Mucosa of descending colon (tissue), 3 donors: ENCODE measurements around the gene JAZF1. TPM values are rescaled to one million over a fixed set of nuclear protein-coding genes. Genes with fewer than 3 reads are reported as not detected.

Source experiments
- ATAC-seq: fragments of 200-7000 bp; cut with Tn5 transposase; one replicate; pipeline ENCODE4 v1.9.1; 2020; ENCODE audit warnings: mild to moderate bottlenecking, moderate library complexity
- DNase-seq, 3 donors: peaks; one replicate each; pipeline ENCODE4 v3.0.0-alpha.2; 2020
- H3K36me3 ChIP-seq: fragments of 200-600 bp; one replicate; pipeline ENCODE4 v1.8.0; 2021; ENCODE audit warnings: low read depth, mild to moderate bottlenecking
- H3K4me1 ChIP-seq: fragments of 200-600 bp; one replicate; pipeline ENCODE4 v1.8.0; 2021; ENCODE audit warnings: low read depth, mild to moderate bottlenecking
- H3K4me3 ChIP-seq: fragments of 200-600 bp; one replicate; pipeline ENCODE4 v1.8.0; 2021; ENCODE audit warnings: mild to moderate bottlenecking
- H3K9me3 ChIP-seq: fragments of 200-600 bp; one replicate; pipeline ENCODE4 v1.8.0; 2021; ENCODE audit warnings: mild to moderate bottlenecking
- CTCF ChIP-seq: fragments of 200-600 bp; IDR thresholded peaks from one replicate; pipeline ENCODE4 v1.8.0; 2022; ENCODE audit warnings: antibody characterized with exemption, mild to moderate bottlenecking
- intact Hi-C, 2 donors: fragments of 100-400 bp; cut with DNase I in 1 of 2; cut with micrococcal nuclease in 1 of 2; formaldehyde crosslinking; loops; one replicate each; pipeline versions ENCODE4 v1.11.0 to v1.11.1; 2022; cut with DNase I, micrococcal nuclease
- total RNA-seq, 3 donors: library from RNA; stranded (reverse); fragmentation: NEBNext Ultra II Directional in 2 of 3; extraction: Animal tissue kit (Norgen Biotek cat#: 25700) in 2 of 3; gene quantifications; one replicate each; pipeline versions ENCODE4 v1.2.1 to v1.2.4, GENCODE V29; 2021 to 2023
- donor health status: DM: no; HTN: no; CAD: no; lungs with moderate emphysema.
- donor health status: DM: no; HTN: no; CAD: no.
- donor health status: DM: no; HTN: yes; CAD: no.

JAZF1 gene
- total RNA-seq, 3 donors from 2014 or later = 4.9 to 68.4 (median 6.4) TPM

GRCh38 chr7:28083998-28084985, 96.3 kb downstream of the JAZF1 start:
- H3K36me3 ChIP-seq = no peaks in the 10 kb centered on the region
- intact Hi-C loops = no loop called here
- H3K9me3 ChIP-seq = no peaks in the 10 kb centered on the region
- no peak overlapping the region for H3K4me3 ChIP-seq
- no peaks in the 10 kb centered on the region for H3K4me1 ChIP-seq
- TF ChIP-seq CTCF = no peak
- DNase-seq (no peak), ATAC-seq (no peak)

GRCh38 chr7:28083164-28083997, 97.2 kb downstream of the JAZF1 start:
- ATAC-seq (no peak), DNase-seq (no peak)
- no peak for TF ChIP-seq CTCF
- Histone ChIP-seq H3K4me3 (no peak overlapping the region), H3K9me3 (no peaks in the 10 kb centered on the region), H3K4me1 (no peaks in the 10 kb centered on the region), H3K36me3 (no peaks in the 10 kb centered on the region)
- intact Hi-C loops = no loop called here

GRCh38 chr7:28082071-28082470, 98.5 kb downstream of the JAZF1 start:
- H3K4me1 ChIP-seq = no peaks in the 10 kb centered on the region
- H3K4me3 ChIP-seq = no peak overlapping the region
- no peak for DNase-seq
- H3K36me3 ChIP-seq = no peaks in the 10 kb centered on the region
- TF ChIP-seq CTCF = no peak
- intact Hi-C loops = no loop called here
- no peak for ATAC-seq
- no peaks in the 10 kb centered on the region for H3K9me3 ChIP-seq

GRCh38 chr7:28081016-28081415, 99.6 kb downstream of the JAZF1 start:
- intact Hi-C loops = no loop called here
- TF ChIP-seq CTCF = no peak
- no peaks in the 10 kb centered on the region for H3K4me1 ChIP-seq
- no peak for ATAC-seq
- no peak overlapping the region for H3K4me3 ChIP-seq
- H3K36me3 ChIP-seq = no peaks in the 10 kb centered on the region
- H3K9me3 ChIP-seq = no peaks in the 10 kb centered on the region
- DNase-seq = peak in 1 of 3 donors; percentile 37

GRCh38 chr7:28078036-28078901, 102.3 kb downstream of the JAZF1 start:
- intact Hi-C loops = no loop called here
- Histone ChIP-seq H3K36me3 (no peaks in the 10 kb centered on the region), H3K4me3 (no peak overlapping the region), H3K4me1 (no peaks in the 10 kb centered on the region), H3K9me3 (no peaks in the 10 kb centered on the region)
- ATAC-seq = peak; percentile 77
- DNase-seq = peak in 1 of 3 donors; percentile 46
- peak; percentile 97 for TF ChIP-seq CTCF
